Suprapubic skin (tissue), 4 donors: ENCODE results near the gene PPIF. TPM values are rescaled to one million over a fixed set of nuclear protein-coding genes. Genes with fewer than 3 reads are reported as not detected.
"Not testable (repeated sequence)": the region's sequence is repeated elsewhere in the genome, so short reads cannot be mapped to it uniquely, and the experiment has no call there.

Source experiments
- DNase-seq, 2 donors: peaks; one replicate each; pipeline ENCODE4 v3.0.0-alpha.2; 2019; ENCODE audit warnings: low spot score in 2 of 2
- H3K27ac ChIP-seq: fragments of 200-600 bp; sonication (generic); one replicate; pipeline ENCODE4 v1.5.1; 2019
- H3K27me3 ChIP-seq: fragments of 200-600 bp; sonication (generic); one replicate; pipeline ENCODE4 v1.5.1; 2019
- H3K36me3 ChIP-seq: fragments of 200-600 bp; sonication (generic); one replicate; pipeline ENCODE4 v1.5.1; 2019
- H3K4me1 ChIP-seq: fragments of 200-600 bp; sonication (generic); one replicate; pipeline ENCODE4 v1.5.1; 2019
- H3K4me3 ChIP-seq: fragments of 200-600 bp; sonication (generic); one replicate; pipeline ENCODE4 v1.5.1; 2019; ENCODE audit warnings: mild to moderate bottlenecking
- H3K9me3 ChIP-seq: fragments of 200-600 bp; sonication (generic); one replicate; pipeline ENCODE4 v1.5.1; 2019
- EP300 ChIP-seq: sonication (generic); formaldehyde crosslinking; IDR thresholded peaks from one replicate; pipeline ENCODE4 v1.6.1; 2017; ENCODE audit warnings: antibody characterized with exemption
- POLR2A ChIP-seq, 2 donors: fragments of 450-650 bp; IDR thresholded peaks; one replicate each; pipeline ENCODE4 v1.6.1; 2017; ENCODE audit warnings: antibody characterized with exemption in 2 of 2, mild to moderate bottlenecking in 2 of 2, moderate library complexity in 2 of 2
- POLR2AphosphoS5 ChIP-seq, 3 donors: sonication (generic); formaldehyde crosslinking; IDR thresholded peaks; one replicate each; pipeline ENCODE4 v1.6.1; 2017; ENCODE audit warnings: antibody characterized with exemption in 3 of 3
- WGBS: methylation state at CpG from one replicate; pipeline ENCODE4 v1.1.5; 2018; 5-methylcytosine and 5-hydroxymethylcytosine counted together
- total RNA-seq, 4 donors: library from RNA; depleted of rRNA; stranded (reverse); fragments of >200 nt; gene quantifications; one replicate each; pipeline ENCODE4 v1.1.0, GENCODE V29; 2016
- TF ChIP-seq, protein P1 (sequence below), 2 donors: fragments of 200-600 bp in 1 of 2; fragments of 450-650 bp in 1 of 2; sonication (generic) in 1 of 2; IDR thresholded peaks; one replicate each; pipeline ENCODE4 v1.5.1; 2016 to 2019; ENCODE audit warnings: antibody characterized with exemption in 2 of 2, mild to moderate bottlenecking in 1 of 2, moderate library complexity in 1 of 2

Gene PPIF
- total RNA-seq, 4 donors from 2014 or later, result 41.0 to 92.8 (median 71.1) TPM

- H3K27me3 ChIP-seq, result no peaks in the 10 kb centered on the region
- H3K27ac ChIP-seq, result no peak overlapping the region
- H3K4me1 ChIP-seq, result peaks cover 9% of the 10 kb centered on the region
- no peak for DNase-seq
- no peak overlapping the region for H3K4me3 ChIP-seq
- WGBS, result 86% methylated on average over 10 of the region's 14 CpGs
- H3K36me3 ChIP-seq, result no peaks in the 10 kb centered on the region
- no peaks in the 10 kb centered on the region for H3K9me3 ChIP-seq
- TF ChIP-seq, protein P1, sequence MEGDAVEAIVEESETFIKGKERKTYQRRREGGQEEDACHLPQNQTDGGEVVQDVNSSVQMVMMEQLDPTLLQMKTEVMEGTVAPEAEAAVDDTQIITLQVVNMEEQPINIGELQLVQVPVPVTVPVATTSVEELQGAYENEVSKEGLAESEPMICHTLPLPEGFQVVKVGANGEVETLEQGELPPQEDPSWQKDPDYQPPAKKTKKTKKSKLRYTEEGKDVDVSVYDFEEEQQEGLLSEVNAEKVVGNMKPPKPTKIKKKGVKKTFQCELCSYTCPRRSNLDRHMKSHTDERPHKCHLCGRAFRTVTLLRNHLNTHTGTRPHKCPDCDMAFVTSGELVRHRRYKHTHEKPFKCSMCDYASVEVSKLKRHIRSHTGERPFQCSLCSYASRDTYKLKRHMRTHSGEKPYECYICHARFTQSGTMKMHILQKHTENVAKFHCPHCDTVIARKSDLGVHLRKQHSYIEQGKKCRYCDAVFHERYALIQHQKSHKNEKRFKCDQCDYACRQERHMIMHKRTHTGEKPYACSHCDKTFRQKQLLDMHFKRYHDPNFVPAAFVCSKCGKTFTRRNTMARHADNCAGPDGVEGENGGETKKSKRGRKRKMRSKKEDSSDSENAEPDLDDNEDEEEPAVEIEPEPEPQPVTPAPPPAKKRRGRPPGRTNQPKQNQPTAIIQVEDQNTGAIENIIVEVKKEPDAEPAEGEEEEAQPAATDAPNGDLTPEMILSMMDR (IDR thresholded peaks at IDR 0.05), result no peak
- TF ChIP-seq POLR2AphosphoS5 (IDR thresholded peaks at IDR 0.05) (no peak), POLR2A (IDR thresholded peaks at IDR 0.05) (no peak), EP300 (no peak)
Observed at GRCh38 chr10:79328737-79329504, 18.3 kb upstream of the PPIF start.

- 96% methylated on average over 9 of the region's 9 CpGs for WGBS
- no peak overlapping the region for H3K27ac ChIP-seq
- no peak for DNase-seq
Observed at GRCh38 chr10:79329529-79329928, 17.7 kb upstream of the PPIF start.

GRCh38 chr10:79331226-79331625 is 16.0 kb upstream of the PPIF start:
- DNase-seq, result no peak
- Histone ChIP-seq H3K27ac (no peak overlapping the region), H3K9me3 (no peaks in the 10 kb centered on the region), H3K4me1 (peaks cover 8% of the 10 kb centered on the region), H3K36me3 (no peaks in the 10 kb centered on the region), H3K27me3 (no peaks in the 10 kb centered on the region), H3K4me3 (no peak overlapping the region)
- WGBS, result 83% methylated on average over 4 of the region's 5 CpGs
- TF ChIP-seq POLR2A (IDR thresholded peaks at IDR 0.05), result no peak
- no peak for TF ChIP-seq EP300
- no peak for TF ChIP-seq POLR2AphosphoS5 (IDR thresholded peaks at IDR 0.05)
- TF ChIP-seq, protein P1 (IDR thresholded peaks at IDR 0.05), result no peak

More at GRCh38 chr10:79329529-79329928, 17.7 kb upstream of the PPIF start:
- Histone ChIP-seq H3K36me3 (no peaks in the 10 kb centered on the region), H3K4me1 (peaks cover 8% of the 10 kb centered on the region), H3K27me3 (no peaks in the 10 kb centered on the region), H3K4me3 (no peak overlapping the region), H3K9me3 (no peaks in the 10 kb centered on the region)
- TF ChIP-seq POLR2AphosphoS5 (IDR thresholded peaks at IDR 0.05) (no peak), EP300 (no peak)
- TF ChIP-seq, protein P1 (IDR thresholded peaks at IDR 0.05), result no peak

DNA sequence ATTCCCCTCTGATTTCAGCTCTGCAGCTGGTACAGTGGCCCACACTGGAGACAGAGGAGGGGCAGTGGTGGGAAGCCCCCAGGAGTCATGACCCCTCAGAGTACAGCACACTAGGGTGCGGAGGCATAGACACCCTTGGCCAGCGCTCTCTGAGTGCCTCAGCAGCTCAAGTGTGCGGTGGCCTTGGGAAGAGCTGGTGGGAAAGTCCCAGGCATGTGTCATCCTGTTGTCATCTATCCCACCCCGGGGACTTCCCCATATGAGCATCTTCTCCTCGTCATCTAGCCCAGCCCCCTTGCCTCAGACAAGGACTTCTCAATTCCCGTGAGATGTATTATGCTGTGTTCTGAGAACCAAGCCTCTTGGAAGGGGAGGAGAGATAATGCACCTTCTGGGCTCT is 15.6 kb upstream of the PPIF start:
- Histone ChIP-seq H3K9me3 (no peaks in the 10 kb centered on the region), H3K4me3 (no peak overlapping the region), H3K4me1 (peaks cover 8% of the 10 kb centered on the region), H3K36me3 (no peaks in the 10 kb centered on the region), H3K27me3 (no peaks in the 10 kb centered on the region), H3K27ac (no peak overlapping the region)
- 48% methylated on average over 6 of the region's 6 CpGs for WGBS
- DNase-seq, result no peak
- TF ChIP-seq, protein P1 (IDR thresholded peaks at IDR 0.05), result no peak
- no peak for TF ChIP-seq POLR2A (IDR thresholded peaks at IDR 0.05)
- TF ChIP-seq EP300, result no peak
- no peak for TF ChIP-seq POLR2AphosphoS5 (IDR thresholded peaks at IDR 0.05)

GRCh38 chr10:79332610-79333315 is 14.5 kb upstream of the PPIF start:
- whole genome bisulfite sequencing, result 96% methylated on average over 2 of the region's 10 CpGs
- H3K27me3 ChIP-seq, H3K36me3 ChIP-seq, H3K27ac ChIP-seq, H3K4me1 ChIP-seq, H3K4me3 ChIP-seq, DNase-seq, H3K9me3 ChIP-seq: not testable (repeated sequence)
